Transverse colon (tissue), 4 donors: Measurements from ENCODE around the gene CD276. TPM values are rescaled to one million over a fixed set of nuclear protein-coding genes. Genes with fewer than 3 reads are reported as not detected.

Experiments used
- DNase-seq: peaks from one replicate; pipeline ENCODE4 v3.0.0-alpha.2; 2019
- H3K27ac ChIP-seq, 4 donors: fragments of 200-600 bp; sonication (generic); 2 replicates each; pipeline ENCODE4 v1.5.1; 2016 to 2018; ENCODE audit warnings: inconsistent platforms in 4 of 4
- H3K27me3 ChIP-seq: fragments of 200-600 bp; sonication (generic); 2 replicates; pipeline ENCODE4 v1.5.1; 2017; ENCODE audit warnings: inconsistent platforms
- H3K36me3 ChIP-seq, 4 donors: fragments of 200-600 bp; sonication (generic); 2 replicates each; pipeline ENCODE4 v1.5.1; 2017 to 2019; ENCODE audit warnings: inconsistent platforms in 4 of 4
- H3K4me1 ChIP-seq, 4 donors: fragments of 200-600 bp; sonication (generic); 2 replicates each; pipeline ENCODE4 v1.5.1; 2017 to 2020; ENCODE audit warnings: inconsistent platforms in 4 of 4
- H3K4me3 ChIP-seq, 4 donors: fragments of 200-600 bp; sonication (generic); 1 replicate in 1 of 4; 2 replicates in 3 of 4; pipeline versions ENCODE4 v1.5.1 to v1.6.1; 2017 to 2019; ENCODE audit warnings: inconsistent platforms in 4 of 4
- H3K9me3 ChIP-seq, 2 donors: fragments of 200-600 bp; sonication (generic); 2 replicates each; pipeline ENCODE4 v1.5.1; 2017 to 2019; ENCODE audit warnings: inconsistent platforms in 2 of 2
- EP300 ChIP-seq: sonication (generic); formaldehyde crosslinking; IDR thresholded peaks from one replicate; pipeline ENCODE4 v1.6.1; 2017; ENCODE audit warnings: antibody characterized with exemption, low read depth
- POLR2A ChIP-seq: fragments of 450-650 bp; IDR thresholded peaks from one replicate; pipeline ENCODE4 v1.6.1; 2016; ENCODE audit warnings: antibody characterized with exemption, mild to moderate bottlenecking, moderate library complexity
- POLR2AphosphoS5 ChIP-seq, 3 donors: sonication (generic); formaldehyde crosslinking; IDR thresholded peaks; one replicate each; pipeline ENCODE4 v1.6.1; 2016; ENCODE audit warnings: antibody characterized with exemption in 3 of 3
- WGBS, 2 donors: methylation state at CpG; one replicate each; pipeline ENCODE4 v1.1.5; 2018; ENCODE audit warnings: low coverage in 1 of 2; 5-methylcytosine and 5-hydroxymethylcytosine counted together
- in situ Hi-C, 4 donors: fragments of 200-750 bp; cut with MboI; loops; one replicate each; pipeline versions ENCODE4 v1.15.0 to v1.15.1; 2017; ENCODE audit warnings: low sequenced_read_pairs in 3 of 4, low pct_ligation_motif_present in 1 of 4, low pct_unique_long_range_greater_than_20kb in 1 of 4
- intact Hi-C: fragments of 100-400 bp; cut with DNase I; formaldehyde crosslinking; loops from one replicate; pipeline ENCODE4 v1.15.1; 2023; ENCODE audit warnings: low total_unique reads
- total RNA-seq, 4 donors: library from RNA; depleted of rRNA; stranded (reverse); fragments of >200 nt; gene quantifications; one replicate each; pipeline ENCODE4 v1.1.0, GENCODE V29; 2016
- TF ChIP-seq, protein P1 (sequence below), 5 experiments: fragments of 200-600 bp in 3 of 5; fragments of 450-650 bp in 2 of 5; sonication (generic) in 3 of 5; IDR thresholded peaks; 1 replicate in 2 of 5; 2 replicates in 3 of 5; pipeline ENCODE4 v1.5.1; 2016 to 2017; ENCODE audit warnings: antibody characterized with exemption in 5 of 5, inconsistent platforms in 3 of 5, mild to moderate bottlenecking in 2 of 5, moderate library complexity in 1 of 5

The CD276 gene
- total RNA-seq, 4 donors from 2014 or later: 26.8 to 110 (median 45.7) TPM

DNA sequence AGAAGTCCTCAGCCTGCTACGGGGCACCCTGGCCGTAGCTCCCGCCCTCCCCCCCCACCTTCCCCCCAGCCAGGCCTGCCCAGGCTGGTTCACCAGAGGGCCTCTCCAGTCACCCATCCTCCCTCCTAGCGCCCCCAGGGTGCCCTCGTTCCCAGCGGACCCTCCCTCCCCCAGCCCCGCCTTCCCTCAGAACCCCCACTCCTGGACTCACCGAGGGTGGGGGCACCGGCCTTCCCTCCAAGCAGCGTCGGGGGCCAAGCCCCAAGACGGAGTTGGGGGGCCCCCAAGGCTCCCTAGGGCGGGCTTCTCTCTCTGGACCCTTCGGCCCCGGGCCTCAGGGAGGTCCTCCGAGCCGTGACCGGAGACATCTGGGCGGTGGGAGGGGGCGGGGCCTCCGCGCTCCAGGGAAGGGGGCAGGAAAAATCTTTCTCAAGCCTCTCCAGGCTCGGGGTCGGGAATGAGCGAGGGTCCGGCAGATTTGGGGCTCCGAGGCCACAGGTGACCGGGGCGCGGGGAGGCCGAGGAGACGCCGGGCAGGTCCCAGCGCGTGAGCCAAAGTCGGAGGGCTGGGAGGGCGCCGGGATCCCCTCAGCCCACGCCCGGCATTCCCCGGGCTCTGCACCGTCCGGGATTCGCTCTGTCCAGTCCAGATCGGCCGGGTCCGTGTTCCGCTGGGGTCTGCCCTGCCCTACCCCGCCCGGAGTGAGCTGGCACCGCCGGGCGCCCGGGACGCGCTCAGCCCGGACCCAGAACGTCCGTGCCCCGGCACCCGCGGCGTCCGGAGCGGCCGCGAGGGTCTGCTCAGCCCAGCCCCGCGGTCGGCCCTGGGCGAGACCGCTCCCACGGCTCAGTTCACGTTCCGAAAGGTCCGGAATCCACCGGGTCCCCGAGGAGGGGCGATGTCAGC is 68.0 kb downstream of the CD276 start:
- H3K27me3 ChIP-seq: peaks cover 42% of the 10 kb centered on the region
- intact Hi-C loops: no loop called here
- H3K4me1 ChIP-seq: peaks cover 0 to 18% (median 11%) of the 10 kb centered on the region in 4 donors
- no peaks in the 10 kb centered on the region for H3K36me3 ChIP-seq
- 0 to 2% methylated on average over 1 to 36 of the region's 79 CpGs for WGBS, 2 donors
- peak overlapping the region; percentile 36 to 50 (median 42) for H3K4me3 ChIP-seq
- H3K9me3 ChIP-seq: no peaks in the 10 kb centered on the region
- DNase-seq: no peak
- peak overlapping the region in 3 of 4 donors; percentile 35 to 59 (median 41) for H3K27ac ChIP-seq
- no peak for TF ChIP-seq POLR2A
- TF ChIP-seq POLR2AphosphoS5 (IDR thresholded peaks at IDR 0.05): no peak
- in situ Hi-C loops: no loop called here

DNA sequence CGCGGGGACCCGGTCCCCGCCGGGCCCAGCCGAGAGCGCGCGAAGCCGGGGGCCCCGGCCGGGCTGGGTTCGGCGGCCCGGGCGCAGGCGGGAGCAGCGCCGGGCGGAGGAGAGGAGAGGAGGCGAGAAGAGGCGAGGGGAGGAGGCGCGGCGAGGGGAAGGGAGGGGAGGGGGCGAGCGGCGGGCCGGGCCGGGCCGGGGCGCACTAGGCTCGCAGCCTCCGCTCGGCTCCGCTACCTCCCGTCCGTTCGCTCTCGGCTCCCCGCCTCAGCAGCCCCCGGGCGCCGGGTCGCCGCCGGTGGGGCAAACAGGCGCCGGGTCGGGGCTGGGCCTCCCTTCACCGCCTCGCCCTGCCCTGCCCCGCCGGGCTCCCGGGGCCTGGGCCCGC is 68.6 kb downstream of the CD276 start:
- Histone ChIP-seq H3K4me1 (peaks cover 0 to 17% (median 11%) of the 10 kb centered on the region in 4 donors), H3K4me3 (peak overlapping the region; percentile 36 to 50 (median 42)), H3K9me3 (no peaks in the 10 kb centered on the region), H3K36me3 (no peaks in the 10 kb centered on the region), H3K27me3 (peaks cover 45% of the 10 kb centered on the region), H3K27ac (peak overlapping the region in 3 of 4 donors; percentile 35 to 59 (median 41))
- in situ Hi-C loops: no loop called here
- TF ChIP-seq POLR2A (no peak), EP300 (no peak), POLR2AphosphoS5 (IDR thresholded peaks at IDR 0.05) (no peak)
- TF ChIP-seq, protein P1, sequence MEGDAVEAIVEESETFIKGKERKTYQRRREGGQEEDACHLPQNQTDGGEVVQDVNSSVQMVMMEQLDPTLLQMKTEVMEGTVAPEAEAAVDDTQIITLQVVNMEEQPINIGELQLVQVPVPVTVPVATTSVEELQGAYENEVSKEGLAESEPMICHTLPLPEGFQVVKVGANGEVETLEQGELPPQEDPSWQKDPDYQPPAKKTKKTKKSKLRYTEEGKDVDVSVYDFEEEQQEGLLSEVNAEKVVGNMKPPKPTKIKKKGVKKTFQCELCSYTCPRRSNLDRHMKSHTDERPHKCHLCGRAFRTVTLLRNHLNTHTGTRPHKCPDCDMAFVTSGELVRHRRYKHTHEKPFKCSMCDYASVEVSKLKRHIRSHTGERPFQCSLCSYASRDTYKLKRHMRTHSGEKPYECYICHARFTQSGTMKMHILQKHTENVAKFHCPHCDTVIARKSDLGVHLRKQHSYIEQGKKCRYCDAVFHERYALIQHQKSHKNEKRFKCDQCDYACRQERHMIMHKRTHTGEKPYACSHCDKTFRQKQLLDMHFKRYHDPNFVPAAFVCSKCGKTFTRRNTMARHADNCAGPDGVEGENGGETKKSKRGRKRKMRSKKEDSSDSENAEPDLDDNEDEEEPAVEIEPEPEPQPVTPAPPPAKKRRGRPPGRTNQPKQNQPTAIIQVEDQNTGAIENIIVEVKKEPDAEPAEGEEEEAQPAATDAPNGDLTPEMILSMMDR (IDR thresholded peaks at IDR 0.05): no peak
- intact Hi-C loops: no loop called here
- 0% methylated on average over 30 of the region's 56 CpGs; no CpG with 5 or more reads in 1 of the 2 donors for WGBS, 2 donors
- DNase-seq: no peak

DNA sequence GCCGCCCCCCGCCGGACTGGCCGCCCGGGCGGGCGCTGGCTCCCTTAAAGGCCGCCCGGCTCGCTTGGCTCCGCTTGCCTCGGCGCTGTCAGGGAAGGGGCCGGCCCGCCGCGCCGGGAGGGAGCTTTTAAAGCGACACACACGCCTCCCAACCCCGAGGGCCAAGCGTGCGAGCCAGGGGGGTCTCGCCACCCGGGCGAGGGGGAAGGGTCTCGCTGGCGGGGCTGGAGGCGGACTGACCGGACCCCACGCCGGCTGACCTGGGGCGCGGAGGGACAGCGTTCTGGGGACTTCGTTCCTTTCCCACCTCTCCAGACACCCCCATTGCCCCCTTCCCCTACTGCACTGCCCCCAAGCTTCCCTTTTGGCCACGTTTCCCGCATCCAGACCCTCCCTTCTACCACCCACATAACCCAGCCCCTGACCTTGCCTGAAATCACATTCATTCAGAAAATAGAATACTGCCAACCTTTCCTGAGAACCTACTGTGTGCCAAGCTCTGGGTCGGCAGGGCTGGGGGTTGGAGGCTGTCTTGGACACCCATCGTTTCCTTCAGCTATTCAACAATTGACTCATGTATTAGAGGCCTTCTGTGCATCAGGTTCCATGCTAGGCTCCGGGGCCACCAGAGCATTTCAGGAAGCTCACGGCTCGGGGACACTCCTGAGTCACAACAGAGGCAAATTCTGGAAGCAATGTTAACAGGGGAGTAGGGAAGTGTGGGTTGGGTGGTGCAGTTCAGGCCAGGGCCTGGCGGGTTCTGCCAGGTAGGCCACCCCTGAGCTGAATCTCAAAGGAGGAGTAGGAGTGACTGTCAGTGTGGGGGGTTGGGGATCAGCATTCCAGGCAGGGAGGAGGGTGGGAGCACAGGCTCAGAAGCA is 69.3 kb downstream of the CD276 start, which contains the start of gene INSYN1:
Gene INSYN1 (minus strand): TSS at position 102 of the 881 bp plus-strand sequence. CDS start 2,221 bp downstream, outside the sequence.
- peak within 1 kb of the TSS; percentile 36 to 50 (median 42) for H3K4me3 ChIP-seq
- peaks cover 0 to 17% (median 11%) of the 10 kb centered on the region in 4 donors for H3K4me1 ChIP-seq
- H3K9me3 ChIP-seq: no peaks in the 10 kb centered on the region
- peaks cover 52% of the 10 kb centered on the region for H3K27me3 ChIP-seq
- 24 to 67% methylated on average over 2 to 41 of the region's 44 CpGs for WGBS, 2 donors
- TF ChIP-seq EP300 (no peak), POLR2A (no peak), POLR2AphosphoS5 (IDR thresholded peaks at IDR 0.05) (no peak)
- TF ChIP-seq, protein P1 (IDR thresholded peaks at IDR 0.05): no peak
- intact Hi-C loops (no loop called here), in situ Hi-C loops (no loop called here)
- H3K36me3 ChIP-seq: no peaks in the 10 kb centered on the region
- peak within 1 kb of the TSS in 3 of 4 donors; percentile 35 to 59 (median 41) for H3K27ac ChIP-seq
- peak; percentile 16 for DNase-seq

DNA sequence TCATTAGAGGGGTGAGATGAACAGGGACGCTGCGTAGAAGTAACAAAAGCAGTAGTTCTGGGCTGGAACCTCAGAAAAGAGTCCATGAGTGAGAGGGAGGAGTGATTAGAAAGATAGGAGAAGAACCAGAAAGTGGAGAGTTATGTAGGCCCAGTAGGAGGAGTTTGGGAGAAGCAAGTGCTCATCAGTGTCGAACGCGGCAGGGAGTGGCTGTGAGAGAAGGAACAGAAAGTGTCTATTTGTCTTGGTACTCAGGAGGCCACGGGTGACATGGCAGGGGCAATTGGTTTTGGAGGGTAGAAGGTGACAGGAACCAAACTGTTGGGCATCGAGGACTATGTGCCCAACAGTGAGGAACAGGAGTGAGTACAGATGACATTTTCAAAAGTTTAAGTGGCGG is 70.3 kb downstream of the CD276 start:
- intact Hi-C loops: no loop called here
- 65 to 66% methylated on average over 8 of the region's 8 CpGs for WGBS, 2 donors
- TF ChIP-seq EP300 (no peak), POLR2A (no peak), POLR2AphosphoS5 (IDR thresholded peaks at IDR 0.05) (no peak)
- TF ChIP-seq, protein P1 (IDR thresholded peaks at IDR 0.05): no peak

More for the DNA sequence above, 70.3 kb downstream of the CD276 start:
- H3K27me3 ChIP-seq: peaks cover 57% of the 10 kb centered on the region
- H3K9me3 ChIP-seq: no peaks in the 10 kb centered on the region
- H3K4me3 ChIP-seq: no peak overlapping the region
- no peak for DNase-seq
- no peaks in the 10 kb centered on the region for H3K36me3 ChIP-seq
- no peak overlapping the region for H3K27ac ChIP-seq
- H3K4me1 ChIP-seq: peaks cover 0 to 17% (median 11%) of the 10 kb centered on the region in 4 donors
- in situ Hi-C loops: no loop called here
